Measurements from ENCODE around the gene ASF1B.

Gene ASF1B

DNA sequence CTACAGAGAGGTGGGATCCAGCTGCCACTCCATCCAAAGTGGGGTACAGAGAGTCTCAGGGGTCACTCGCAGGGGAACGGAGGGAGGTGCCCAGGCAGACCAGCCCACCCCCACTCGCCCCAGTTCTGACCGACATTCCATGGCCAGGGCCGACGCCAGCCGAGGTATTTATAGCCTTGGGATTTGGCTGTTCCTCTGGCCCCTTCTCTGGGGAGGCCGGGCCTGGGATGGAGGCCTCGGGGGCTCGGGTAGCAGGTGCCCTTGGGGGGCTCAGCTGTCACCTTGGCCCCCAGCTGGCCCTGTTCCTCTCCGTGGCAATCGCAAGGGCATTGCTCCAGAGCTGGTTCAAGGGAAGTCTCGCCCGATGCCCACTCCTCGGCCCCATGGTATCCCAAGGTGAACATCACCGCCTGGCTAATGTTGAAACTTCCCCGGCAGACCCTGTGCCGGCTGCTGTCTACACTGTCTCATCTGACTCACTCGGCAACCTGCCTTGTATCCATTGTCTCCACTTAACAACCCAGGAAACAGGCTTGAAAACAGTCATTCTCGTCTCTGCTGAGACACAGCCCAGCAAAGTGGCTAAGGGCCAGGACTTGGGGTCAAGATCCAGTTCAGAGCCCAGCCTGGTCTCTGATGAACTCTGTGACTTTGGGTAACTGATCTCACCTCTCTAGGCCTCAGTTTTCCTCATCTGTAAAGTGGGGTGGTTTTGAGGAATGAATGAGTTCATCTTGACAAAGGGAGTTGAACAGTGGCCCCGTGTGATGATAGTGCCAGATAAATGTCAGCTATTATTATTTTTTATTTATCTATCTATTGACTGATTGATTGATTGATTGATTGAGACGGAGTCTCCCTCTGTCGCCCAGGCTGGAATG lies 28.6 kb downstream of the ASF1B start:
- no peak for TF ChIP-seq CTCF (conservative IDR thresholded peaks at IDR 0.05; ENCODE audit: low read depth, low read length)
- no peak overlapping the region for H3K4me3 ChIP-seq (ENCODE audit: low read length)
- DNase-seq (ENCODE audit: low read depth), result no peak

- TF ChIP-seq CTCF (conservative IDR thresholded peaks at IDR 0.05; ENCODE audit: low read depth, low read length), result no peak
- no peak overlapping the region for H3K4me3 ChIP-seq (ENCODE audit: low read length)
- no peak for DNase-seq (ENCODE audit: low read depth)
These were observed 29.5 kb downstream of the ASF1B start for GRCh38 chr19:14106840-14107239.

- TF ChIP-seq CTCF (conservative IDR thresholded peaks at IDR 0.05; ENCODE audit: low read depth, low read length), result no peak
- H3K4me3 ChIP-seq (ENCODE audit: low read length), result no peak overlapping the region
- no peak for DNase-seq (ENCODE audit: low read depth)
These were observed 30.7 kb downstream of the ASF1B start for GRCh38 chr19:14105680-14106079.

- no peak for TF ChIP-seq CTCF (conservative IDR thresholded peaks at IDR 0.05; ENCODE audit: low read depth, low read length)
- DNase-seq (ENCODE audit: low read depth), result no peak
- H3K4me3 ChIP-seq (ENCODE audit: low read length), result no peak overlapping the region
These were observed 33.1 kb downstream of the ASF1B start for GRCh38 chr19:14103310-14103709.

DNA sequence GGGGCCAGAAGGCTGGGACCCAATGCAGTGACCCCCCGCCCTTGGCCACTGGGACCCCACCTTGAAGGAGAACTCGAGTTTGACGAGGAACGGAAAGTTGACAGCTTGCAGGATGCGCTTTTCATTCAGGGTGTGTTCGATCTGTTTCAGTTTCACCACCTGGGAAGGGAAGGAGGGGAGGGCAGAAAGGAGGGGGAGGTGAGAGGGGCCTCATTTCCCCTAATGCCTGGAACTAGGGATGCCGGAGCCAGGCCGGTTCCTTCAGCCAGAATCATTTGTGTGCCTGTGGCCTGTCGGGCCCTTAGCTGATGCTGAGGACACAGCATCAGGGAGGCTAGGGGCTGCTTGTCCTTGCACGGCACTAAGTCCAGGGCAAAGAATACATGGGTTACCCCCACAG lies 33.6 kb downstream of the ASF1B start:
- no peak for TF ChIP-seq CTCF (conservative IDR thresholded peaks at IDR 0.05; ENCODE audit: low read depth, low read length)
- H3K4me3 ChIP-seq (ENCODE audit: low read length), result no peak overlapping the region
- no peak for DNase-seq (ENCODE audit: low read depth)

GRCh38 chr19:14102102-14102696 lies 34.2 kb downstream of the ASF1B start:
- no peak for DNase-seq (ENCODE audit: low read depth)
- no peak for TF ChIP-seq CTCF (conservative IDR thresholded peaks at IDR 0.05; ENCODE audit: low read depth, low read length)

More at GRCh38 chr19:14102102-14102696, 34.2 kb downstream of the ASF1B start:
- H3K4me3 ChIP-seq (ENCODE audit: low read length), result no peak overlapping the region

All from retinal pigment epithelial cell (primary cell).